GM21447 (cell line): Measurements from ENCODE around the gene CLEC2D.
A peak's percentile ranks its signal among the peaks of the same experiment; 100 is the strongest.
"Not testable (repeated sequence)": the region's sequence is repeated elsewhere in the genome, so short reads cannot be mapped to it uniquely, and the experiment has no call there.

ENCODE experiments used
- ATAC-seq: cut with Tn5 transposase; IDR thresholded peaks from one replicate; pipeline ENCODE4 v1.9.1; 2021; ENCODE audit not compliant: unreplicated experiment

CLEC2D gene, protein sequence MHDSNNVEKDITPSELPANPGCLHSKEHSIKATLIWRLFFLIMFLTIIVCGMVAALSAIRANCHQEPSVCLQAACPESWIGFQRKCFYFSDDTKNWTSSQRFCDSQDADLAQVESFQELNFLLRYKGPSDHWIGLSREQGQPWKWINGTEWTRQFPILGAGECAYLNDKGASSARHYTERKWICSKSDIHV

DNA sequence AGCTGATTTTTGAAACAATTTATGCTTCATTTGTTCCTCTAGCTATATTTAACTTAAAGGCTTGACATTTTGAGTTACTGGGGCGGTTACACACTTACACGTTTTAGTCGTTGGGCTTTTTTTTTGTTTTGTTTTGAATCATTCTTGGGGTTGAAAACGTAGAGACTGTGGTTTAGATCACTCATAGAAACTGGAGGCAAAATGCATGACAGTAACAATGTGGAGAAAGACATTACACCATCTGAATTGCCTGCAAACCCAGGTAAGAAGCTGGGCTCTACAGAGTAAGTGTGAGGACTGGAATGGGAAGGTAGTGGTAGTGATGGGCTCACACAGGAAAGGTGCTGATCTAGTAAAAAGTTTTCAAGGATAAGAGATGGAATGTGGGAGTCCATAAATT is at the start of gene CLEC2D:
Gene CLEC2D (plus strand): TSS at position 180 of the 400 bp plus-strand sequence. CDS start 22 bp downstream, at position 202.
- peak; percentile 27 for ATAC-seq

GRCh38 chr12:9625019-9625418 is 44.5 kb upstream of the CLEC2D start:
- no peak for ATAC-seq

DNA sequence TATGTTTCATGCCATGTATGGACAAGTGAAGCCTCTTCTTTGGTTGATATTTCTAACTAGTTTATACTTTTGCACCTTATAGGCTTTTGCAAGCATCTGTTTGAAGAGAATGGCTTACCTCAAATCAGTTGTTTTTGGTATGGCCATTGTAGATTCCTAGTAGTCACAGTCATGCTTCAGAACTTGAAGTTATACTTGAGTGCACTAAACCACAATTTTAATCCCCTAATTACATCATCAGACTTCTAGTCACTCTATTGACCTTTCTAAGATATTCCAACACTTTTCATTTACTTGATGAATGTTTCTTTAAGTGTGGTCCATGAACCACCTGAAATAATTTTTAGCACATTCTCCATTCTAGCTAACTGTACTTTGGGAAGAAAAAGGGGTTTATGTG is 43.2 kb upstream of the CLEC2D start:
- ATAC-seq, result no peak

DNA sequence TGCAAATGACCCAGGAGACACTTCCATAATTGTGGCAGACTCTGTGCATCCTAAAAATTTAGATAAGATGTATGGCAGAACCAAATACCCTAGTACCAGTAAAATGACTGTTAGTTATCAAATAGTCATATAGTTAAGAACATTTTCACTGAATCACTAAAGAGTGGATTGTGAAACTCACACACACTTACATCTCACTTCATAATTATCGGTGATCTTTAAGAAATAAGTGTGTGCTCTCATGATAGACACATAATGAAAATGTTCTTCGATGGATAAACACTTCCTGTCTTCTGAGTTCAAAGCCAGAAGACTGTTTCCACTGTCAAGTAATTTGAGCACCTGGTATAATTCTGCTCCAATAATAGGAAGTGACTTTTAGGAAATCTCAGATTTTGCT is 42.7 kb upstream of the CLEC2D start:
- ATAC-seq, result no peak

DNA sequence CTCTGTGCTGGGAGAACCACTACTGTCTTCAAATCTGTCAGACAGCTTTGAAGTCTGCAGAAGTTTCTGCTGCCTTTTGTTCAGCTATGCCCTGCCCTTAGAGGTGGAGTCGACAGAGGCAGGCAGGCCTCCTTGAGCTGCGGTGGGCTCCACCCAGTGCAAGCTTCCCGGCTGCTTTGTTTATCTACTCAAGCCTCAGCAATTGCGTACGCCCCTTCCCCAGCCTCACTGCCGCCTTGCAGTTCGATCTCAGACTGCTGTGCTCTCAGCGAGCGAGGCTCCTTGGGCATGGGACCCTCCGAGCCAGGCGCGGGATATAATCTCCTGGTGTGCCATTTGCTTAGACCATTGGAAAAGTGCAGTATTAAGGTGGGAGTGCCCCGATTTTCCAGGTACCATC is 36.7 kb upstream of the CLEC2D start:
- no peak for ATAC-seq

DNA sequence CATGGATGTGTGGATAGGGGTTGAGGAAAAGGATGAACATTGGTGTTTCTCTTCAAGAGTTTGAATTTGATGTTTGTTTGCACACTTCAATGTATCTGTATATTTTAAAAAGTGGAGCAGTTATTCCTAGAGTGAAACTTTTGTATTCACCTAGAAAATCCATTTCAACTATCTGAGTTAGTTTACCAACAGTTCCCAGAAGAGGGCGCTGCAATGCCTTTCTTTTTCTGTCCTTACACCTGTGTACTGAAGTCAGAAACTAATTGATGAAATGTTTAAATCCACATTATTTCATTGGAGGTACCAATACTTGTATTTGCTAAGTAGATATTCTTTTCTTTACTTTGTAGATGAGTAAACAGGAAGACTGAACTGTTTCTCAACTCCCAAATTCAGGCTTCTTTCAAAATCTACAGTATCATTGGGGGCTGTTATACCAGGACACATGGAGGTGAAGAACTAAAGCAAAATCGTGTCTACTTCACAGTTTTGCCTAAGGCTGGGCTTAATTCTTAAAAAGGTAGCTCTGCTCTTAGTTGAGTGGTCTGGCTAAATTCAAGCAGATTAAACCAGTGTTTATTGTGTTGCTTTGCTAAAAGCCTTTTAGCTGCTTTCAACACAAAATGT is 35.2 kb upstream of the CLEC2D start:
- peak; percentile 65 for ATAC-seq

GRCh38 chr12:9634969-9635754 is 34.4 kb upstream of the CLEC2D start:
- ATAC-seq, result no peak

GRCh38 chr12:9636150-9636850 is 33.2 kb upstream of the CLEC2D start:
- no peak for ATAC-seq

GRCh38 chr12:9636851-9637206 is 32.7 kb upstream of the CLEC2D start:
- no peak for ATAC-seq

GRCh38 chr12:9640024-9640423 is 29.5 kb upstream of the CLEC2D start:
- no peak for ATAC-seq

DNA sequence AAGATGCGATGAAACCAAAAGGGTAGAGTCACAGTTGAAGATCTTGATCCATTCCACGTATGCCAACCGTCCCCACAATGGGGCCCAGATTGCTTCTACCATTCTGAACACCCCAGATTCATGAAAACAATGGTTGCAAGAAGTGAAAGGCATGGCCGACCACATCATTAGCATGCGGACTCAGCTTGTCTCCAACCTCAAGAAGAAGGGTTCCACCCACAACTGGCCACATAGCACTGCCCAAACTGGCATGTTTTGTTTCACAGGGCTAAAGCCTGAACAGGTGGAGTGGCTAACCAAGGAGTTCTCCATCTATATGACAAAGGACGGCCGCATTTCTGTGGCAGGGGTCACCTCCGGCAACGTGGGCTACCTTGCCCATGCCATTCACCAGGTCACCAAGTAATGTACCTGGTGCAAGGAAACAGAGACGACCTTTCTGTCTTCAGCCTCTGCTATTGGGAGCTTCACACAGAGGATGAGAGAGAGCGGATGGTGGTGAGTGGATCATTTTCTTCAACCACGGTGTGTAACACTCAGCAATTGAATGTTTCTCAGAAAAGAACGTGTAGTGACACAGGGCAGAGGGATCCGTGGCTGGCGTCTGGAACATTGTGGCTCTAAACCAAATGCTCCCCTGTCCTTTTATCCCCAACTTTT is 26.8 kb upstream of the CLEC2D start:
- no peak for ATAC-seq

- no peak for ATAC-seq
Measured at GRCh38 chr12:9643266-9643660, 26.2 kb upstream of the CLEC2D start.

- not testable (repeated sequence) for ATAC-seq
Measured at GRCh38 chr12:9644985-9645551, 24.4 kb upstream of the CLEC2D start.

- no peak for ATAC-seq
Measured at GRCh38 chr12:9646794-9647781, 22.4 kb upstream of the CLEC2D start.

DNA sequence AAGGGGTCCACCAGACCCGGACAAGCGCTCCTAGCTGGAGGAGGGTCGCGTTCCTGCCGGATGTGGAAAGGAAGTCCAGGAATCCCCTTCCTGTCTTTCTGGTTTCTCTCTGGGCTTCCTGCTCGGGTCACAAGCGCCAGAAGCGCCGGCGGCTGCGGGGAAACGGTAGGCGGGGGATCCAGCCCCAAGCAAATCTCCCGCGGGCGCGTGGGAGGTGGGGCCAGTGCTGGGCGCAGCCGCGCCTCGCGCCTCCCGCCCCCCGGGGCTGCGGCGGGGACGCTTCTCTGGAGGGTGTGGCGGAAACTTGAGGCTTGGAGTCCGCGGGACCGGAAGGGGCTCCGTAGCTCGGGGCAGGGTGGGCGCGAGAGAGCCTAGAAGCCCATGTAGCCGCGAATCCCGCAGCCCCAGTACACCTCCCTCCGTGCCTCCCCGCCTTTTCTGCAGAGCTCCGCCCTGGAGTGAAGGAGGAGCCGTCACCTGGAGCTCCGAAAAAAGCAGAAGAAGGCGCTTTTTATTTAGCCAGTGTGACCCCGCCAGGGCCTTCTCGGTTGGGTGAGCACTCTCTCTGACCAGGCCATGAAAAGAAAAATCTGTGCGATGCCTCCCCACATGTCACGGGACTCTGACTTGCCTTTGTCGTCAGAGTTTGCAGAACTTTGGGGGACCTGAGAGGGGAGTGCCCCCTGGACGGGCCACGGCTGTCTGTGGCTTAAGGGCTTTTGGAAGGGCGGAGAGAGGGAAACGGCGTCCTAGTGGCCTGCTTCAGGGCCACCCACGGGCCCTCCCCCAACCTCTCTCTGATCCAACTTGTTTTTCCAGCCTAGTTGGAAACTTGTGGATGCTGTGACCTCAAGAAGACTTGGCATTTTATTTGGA is 21.4 kb upstream of the CLEC2D start:
- ATAC-seq, result peak; percentile 66

- no peak for ATAC-seq
Measured at GRCh38 chr12:9648701-9649531, 20.6 kb upstream of the CLEC2D start.

- no peak for ATAC-seq
Measured at GRCh38 chr12:9649532-9649940, 20.0 kb upstream of the CLEC2D start.

- no peak for ATAC-seq
Measured at GRCh38 chr12:9650151-9650576, 19.3 kb upstream of the CLEC2D start.
